Pancreas (tissue), 10 donors: ENCODE results near the gene PRKCD. TPM values are rescaled to one million over a fixed set of nuclear protein-coding genes. Genes with fewer than 3 reads are reported as not detected.
A peak's percentile ranks its signal among the peaks of the same experiment; 100 is the strongest.

Source experiments
- ATAC-seq, 4 donors: fragments of 200-7000 bp; cut with Tn5 transposase; one replicate each; pipeline versions ENCODE4 v1.8.0 to v1.9.1; 2020; ENCODE audit warnings: mild to moderate bottlenecking in 4 of 4, moderate library complexity in 4 of 4
- DNase-seq, 6 donors: peaks; one replicate each; pipeline ENCODE4 v3.0.0-alpha.2; 2020
- FAIRE-seq: peaks from 2 replicates; lab custom pipeline; 2012; peaks lifted over from hg19 to GRCh38; lab: Jason Lieb, UNC
- H3K27ac ChIP-seq, 4 donors: fragments of 200-600 bp; sonication (generic); 1 replicate in 3 of 4; 2 replicates in 1 of 4; pipeline versions ENCODE4 v1.5.0 to v1.8.0; 2020
- H3K27me3 ChIP-seq, 4 donors: fragments of 200-600 bp; one replicate each; pipeline ENCODE4 v1.8.0; 2021
- H3K36me3 ChIP-seq, 3 donors: fragments of 200-600 bp; sonication (generic) in 1 of 3; one replicate each; pipeline versions ENCODE4 v1.5.0 to v1.8.0; 2020 to 2021
- H3K4me1 ChIP-seq, 3 donors: fragments of 200-600 bp; one replicate each; pipeline ENCODE4 v1.8.0; 2021
- H3K4me3 ChIP-seq, 4 donors: fragments of 200-600 bp; sonication (generic) in 2 of 4; one replicate each; pipeline versions ENCODE4 v1.5.0 to v1.8.0; 2020 to 2021
- H3K9me3 ChIP-seq, 4 donors: fragments of 200-600 bp; one replicate each; pipeline ENCODE4 v1.8.0; 2021
- WGBS, 2 donors: extraction: QIAGEN DNeasy Blood & Tissue Kit; methylation state at CpG; one replicate each; pipeline ENCODE4 v1.1.7; 2013; 5-methylcytosine and 5-hydroxymethylcytosine counted together
- intact Hi-C, 3 donors: fragments of 100-400 bp; cut with DNase I; formaldehyde crosslinking; loops; one replicate each; pipeline versions ENCODE4 v1.11.1 to v1.14.2; 2022
- polyA plus RNA-seq, 2 donors: library from polyadenylated mRNA; stranded (reverse); fragments of 200-250 nt; gene quantifications; one replicate each; pipeline ENCODE4 v1.2.3, GENCODE V29; 2013
- total RNA-seq, 6 donors: library from RNA; stranded (reverse); fragmentation: NEBNext Ultra II Directional in 4 of 6; extraction: Animal tissue kit (Norgen Biotek cat#: 25700) in 4 of 6; gene quantifications; one replicate each; pipeline versions ENCODE4 v1.2.1 to v1.2.4, GENCODE V29; 2021 to 2023
- TF ChIP-seq, protein P1 (sequence below), 4 donors: fragments of 200-600 bp; sonication (generic) in 3 of 4; IDR thresholded peaks; one replicate each; pipeline versions ENCODE4 v1.5.0 to v1.8.0; 2021; ENCODE audit warnings: antibody characterized with exemption in 4 of 4
- donor health status: healthy with polysubstance abuse.
- donor health status: DM: no; HTN: no; CAD: no; lungs with moderate emphysema.
- donor health status: DM: no; HTN: no; CAD: no.
- donor health status: control.
- donor health status: control.
- donor health status: Bipolar disorder and iron deficiency.
- donor health status: DM: yes; HTN: yes; CAD: no.
- donor health status: DM: no; HTN: no; CAD: no.
- donor health status: DM: no; HTN: no; CAD: no.
- donor health status: DM: yes; HTN: yes; CAD: no.

The PRKCD gene
- total and polyA plus RNA-seq, 8 donors: 10.7 to 32.5 (median 14.6) TPM

DNA sequence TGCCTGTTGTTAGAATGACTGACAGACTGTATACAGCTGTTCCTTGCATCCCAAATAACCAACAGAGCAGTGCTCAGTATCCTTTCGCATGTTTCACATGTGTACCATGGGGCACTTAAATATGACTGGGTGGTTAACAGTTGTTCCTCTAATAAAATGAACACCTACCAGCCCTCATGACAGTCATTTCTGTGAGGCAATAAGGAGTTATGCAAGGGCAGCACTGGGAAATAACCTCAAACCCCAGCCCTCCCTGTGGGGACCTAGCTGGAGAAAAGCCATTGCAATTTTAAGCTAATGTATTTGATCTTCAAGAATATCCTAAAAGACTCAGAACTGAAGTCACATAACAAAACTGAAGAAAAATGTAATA is 38.1 kb upstream of the PRKCD start:
- no peak for ATAC-seq
- Histone ChIP-seq H3K9me3 (no peaks in the 10 kb centered on the region), H3K27ac (no peak overlapping the region), H3K4me1 (peaks cover 0 to under 1% (median 0%) of the 10 kb centered on the region in 3 donors), H3K27me3 (no peaks in the 10 kb centered on the region), H3K36me3 (peaks cover 0 to 70% (median 49%) of the 10 kb centered on the region in 3 donors), H3K4me3 (no peak overlapping the region)
- intact Hi-C loops: loop anchor here in 1 of 3 donors (5.0 kb wide), 1 partner anchor 69 kb away; no protein-coding TSS in a partner anchor
- 95 to 97% methylated on average over 1 of the region's 1 CpG for WGBS, 2 donors
- TF ChIP-seq, protein P1, sequence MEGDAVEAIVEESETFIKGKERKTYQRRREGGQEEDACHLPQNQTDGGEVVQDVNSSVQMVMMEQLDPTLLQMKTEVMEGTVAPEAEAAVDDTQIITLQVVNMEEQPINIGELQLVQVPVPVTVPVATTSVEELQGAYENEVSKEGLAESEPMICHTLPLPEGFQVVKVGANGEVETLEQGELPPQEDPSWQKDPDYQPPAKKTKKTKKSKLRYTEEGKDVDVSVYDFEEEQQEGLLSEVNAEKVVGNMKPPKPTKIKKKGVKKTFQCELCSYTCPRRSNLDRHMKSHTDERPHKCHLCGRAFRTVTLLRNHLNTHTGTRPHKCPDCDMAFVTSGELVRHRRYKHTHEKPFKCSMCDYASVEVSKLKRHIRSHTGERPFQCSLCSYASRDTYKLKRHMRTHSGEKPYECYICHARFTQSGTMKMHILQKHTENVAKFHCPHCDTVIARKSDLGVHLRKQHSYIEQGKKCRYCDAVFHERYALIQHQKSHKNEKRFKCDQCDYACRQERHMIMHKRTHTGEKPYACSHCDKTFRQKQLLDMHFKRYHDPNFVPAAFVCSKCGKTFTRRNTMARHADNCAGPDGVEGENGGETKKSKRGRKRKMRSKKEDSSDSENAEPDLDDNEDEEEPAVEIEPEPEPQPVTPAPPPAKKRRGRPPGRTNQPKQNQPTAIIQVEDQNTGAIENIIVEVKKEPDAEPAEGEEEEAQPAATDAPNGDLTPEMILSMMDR (IDR thresholded peaks at IDR 0.05): no peak
- no peak for FAIRE-seq
- DNase-seq: no peak

DNA sequence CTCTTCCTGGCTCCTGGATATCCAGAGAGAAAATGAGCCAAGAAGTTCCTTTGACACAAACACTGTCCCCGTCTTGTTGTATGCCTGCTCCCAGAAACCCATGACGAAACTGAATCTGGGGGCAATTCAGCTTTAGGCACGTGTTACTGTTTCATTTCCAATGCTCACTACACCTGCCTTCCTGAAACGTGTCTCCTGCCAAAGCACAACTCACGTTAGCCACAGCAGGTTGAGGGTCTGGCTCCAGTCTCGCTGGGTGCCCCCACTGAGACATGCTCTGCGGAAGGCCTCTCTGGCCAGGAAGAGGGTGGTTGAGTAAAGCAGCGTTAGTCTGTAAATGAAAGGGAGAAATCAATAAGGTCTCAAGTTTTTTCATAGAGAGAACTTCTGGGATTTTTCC is 37.5 kb upstream of the PRKCD start:
- Histone ChIP-seq H3K36me3 (peaks cover 0 to 65% (median 45%) of the 10 kb centered on the region in 3 donors), H3K27me3 (no peaks in the 10 kb centered on the region), H3K4me3 (no peak overlapping the region), H3K27ac (no peak overlapping the region), H3K9me3 (no peaks in the 10 kb centered on the region), H3K4me1 (peaks cover 0 to 6% (median 0%) of the 10 kb centered on the region in 3 donors)
- intact Hi-C loops: loop anchor here in 1 of 3 donors (5.0 kb wide), 1 partner anchor 69 kb away; no protein-coding TSS in a partner anchor
- FAIRE-seq (no peak), DNase-seq (no peak), ATAC-seq (no peak)
- TF ChIP-seq, protein P1 (IDR thresholded peaks at IDR 0.05): no peak
- 77 to 84% methylated on average over 8 of the region's 8 CpGs for whole genome bisulfite sequencing, 2 donors

DNA sequence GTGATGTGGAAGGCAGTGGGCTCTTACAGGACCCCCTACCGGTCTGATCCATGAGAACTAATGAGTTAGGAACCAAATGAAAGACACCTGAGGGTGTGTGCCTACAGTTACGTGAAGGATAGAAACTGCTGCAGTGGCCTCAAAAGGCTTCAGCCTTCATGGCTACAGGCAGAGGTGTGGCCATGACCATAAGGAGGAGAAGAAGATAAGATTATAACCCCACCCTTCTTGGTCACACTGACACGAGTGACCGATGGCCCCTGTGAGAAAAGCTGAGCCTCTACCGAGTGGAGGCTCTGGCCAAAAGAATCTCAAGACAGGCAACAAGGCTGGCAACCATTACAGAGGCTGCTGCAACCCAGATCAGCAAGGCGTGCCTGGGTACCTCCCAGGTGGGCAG is 37.1 kb upstream of the PRKCD start:
- no peaks in the 10 kb centered on the region for H3K9me3 ChIP-seq
- DNase-seq (no peak), FAIRE-seq (no peak), ATAC-seq (no peak)
- intact Hi-C loops: loop anchor here in 1 of 3 donors (5.0 kb wide), 1 partner anchor 68 kb away; no protein-coding TSS in a partner anchor
- peaks cover 0 to 60% (median 41%) of the 10 kb centered on the region in 3 donors for H3K36me3 ChIP-seq
- H3K27ac ChIP-seq: no peak overlapping the region
- WGBS, 2 donors: 84% methylated on average over 6 of the region's 6 CpGs
- TF ChIP-seq, protein P1 (IDR thresholded peaks at IDR 0.05): no peak
- no peaks in the 10 kb centered on the region for H3K27me3 ChIP-seq
- H3K4me1 ChIP-seq: peaks cover 0 to 7% (median 0%) of the 10 kb centered on the region in 3 donors
- no peak overlapping the region for H3K4me3 ChIP-seq

DNA sequence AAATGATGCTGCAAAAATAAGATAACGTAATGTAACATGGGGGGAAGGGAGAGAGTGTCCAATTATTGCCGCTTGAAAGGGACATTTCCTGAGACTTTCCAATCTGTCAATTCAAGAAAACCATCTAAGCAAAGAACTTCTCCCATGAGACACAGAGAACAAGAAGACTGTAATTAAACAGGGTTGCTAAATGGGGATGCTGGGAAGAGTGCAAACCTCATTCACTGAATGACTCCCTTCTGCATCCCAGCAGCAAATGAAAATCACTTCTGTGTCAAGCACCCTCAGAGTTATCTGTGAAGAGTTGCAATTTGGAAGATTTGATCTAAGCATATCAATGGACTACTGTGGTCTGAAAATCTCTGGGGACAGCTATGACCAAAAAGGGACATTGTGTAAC is 34.4 kb upstream of the PRKCD start:
- H3K27ac ChIP-seq: no peak overlapping the region
- H3K36me3 ChIP-seq: peaks cover 0 to 39% (median 31%) of the 10 kb centered on the region in 3 donors
- FAIRE-seq (no peak), DNase-seq (no peak), ATAC-seq (no peak)
- H3K4me3 ChIP-seq: no peak overlapping the region
- TF ChIP-seq, protein P1 (IDR thresholded peaks at IDR 0.05): no peak
- 91 to 96% methylated on average over 2 of the region's 2 CpGs for WGBS, 2 donors
- intact Hi-C loops: no loop called here
- H3K9me3 ChIP-seq: no peaks in the 10 kb centered on the region
- H3K27me3 ChIP-seq: no peaks in the 10 kb centered on the region
- peaks cover 0 to 13% (median 7%) of the 10 kb centered on the region in 3 donors for H3K4me1 ChIP-seq

DNA sequence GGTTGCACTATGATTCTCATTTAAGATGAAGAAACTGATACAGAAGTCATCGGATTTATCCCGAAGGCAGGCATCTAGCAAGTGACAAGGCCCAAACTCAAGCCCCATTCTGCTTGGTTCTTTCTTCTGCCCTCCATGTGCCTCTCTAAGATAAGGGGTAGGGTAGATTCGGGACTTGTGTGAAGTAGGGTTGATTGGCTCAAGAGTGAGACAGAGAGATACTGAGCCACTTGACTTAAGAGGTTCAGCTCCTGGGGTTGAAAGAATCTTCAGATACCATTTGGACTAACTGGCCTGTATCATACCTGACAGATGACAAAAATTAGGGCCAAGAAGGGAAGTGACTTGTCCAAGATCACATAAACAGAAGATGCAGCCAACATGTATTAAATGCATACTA is 31.7 kb upstream of the PRKCD start:
- WGBS, 2 donors: 31 to 40% methylated on average over 3 of the region's 3 CpGs
- peak overlapping the region in 3 of 4 donors; percentile 81 to 90 (median 87) for H3K27ac ChIP-seq
- no peaks in the 10 kb centered on the region for H3K27me3 ChIP-seq
- ATAC-seq (no peak), DNase-seq (no peak), FAIRE-seq (no peak)
- TF ChIP-seq, protein P1 (IDR thresholded peaks at IDR 0.05): no peak
- H3K4me3 ChIP-seq: peak overlapping the region; percentile 68 to 91 (median 85)
- peaks cover 0 to 11% (median 11%) of the 10 kb centered on the region in 3 donors for H3K36me3 ChIP-seq
- H3K9me3 ChIP-seq: no peaks in the 10 kb centered on the region
- intact Hi-C loops: no loop called here
- peaks cover 1 to 13% (median 7%) of the 10 kb centered on the region in 3 donors for H3K4me1 ChIP-seq
